ENCODE measurements around the gene CMTM8.

The CMTM8 gene

DNA sequence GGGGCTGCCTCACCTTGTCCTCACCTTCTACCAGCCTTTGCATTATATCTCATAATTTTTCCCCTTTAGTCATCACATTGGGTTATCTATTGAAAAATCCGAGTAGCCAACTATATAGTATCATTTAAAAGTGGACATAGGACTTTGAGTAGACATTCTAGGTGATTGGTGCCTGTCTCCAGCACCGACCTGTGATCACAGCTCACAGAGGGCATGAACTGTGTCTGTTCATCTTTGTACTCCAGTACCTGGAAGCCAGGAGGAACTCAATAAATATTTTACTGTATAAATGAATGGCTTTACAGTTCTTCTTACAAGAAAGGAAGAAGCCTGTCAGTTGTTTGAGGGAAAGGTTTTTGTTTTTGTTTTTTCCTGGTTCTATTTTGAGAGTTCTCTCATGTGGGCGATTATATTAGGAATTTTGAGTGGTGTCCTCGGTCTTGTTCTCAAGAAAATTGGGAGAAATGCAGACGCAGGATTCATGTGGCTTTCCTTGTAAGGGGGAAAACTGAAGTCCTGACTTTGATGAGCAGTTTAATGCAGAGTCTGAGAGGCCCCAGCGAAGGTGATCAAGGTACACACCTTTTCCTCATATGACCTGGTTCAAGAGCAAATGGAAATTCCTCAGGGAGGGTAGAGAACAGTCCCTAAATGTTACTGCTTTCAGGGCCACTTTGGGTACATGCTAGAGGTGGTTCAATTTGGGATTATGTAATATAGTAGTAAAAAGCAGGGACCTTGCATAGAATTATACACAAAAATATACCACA lies 46.1 kb downstream of the CMTM8 start:
- no peak overlapping the region for H3K9ac ChIP-seq (ENCODE audit: low read depth, low read length, poor library complexity)
- H3K27me3 ChIP-seq (ENCODE audit: control insufficient read depth in 3 of 3, insufficient read depth in 3 of 3, low read depth in 1 of 3, low read length in 3 of 3): no peaks in the 10 kb centered on the region
- WGBS, 2 donors (ENCODE audit: extremely low coverage in 2 of 2, insufficient read length in 2 of 2, insufficient replicate concordance in 1 of 2): no CpG with 5 or more reads among the region's 6 CpGs

DNA sequence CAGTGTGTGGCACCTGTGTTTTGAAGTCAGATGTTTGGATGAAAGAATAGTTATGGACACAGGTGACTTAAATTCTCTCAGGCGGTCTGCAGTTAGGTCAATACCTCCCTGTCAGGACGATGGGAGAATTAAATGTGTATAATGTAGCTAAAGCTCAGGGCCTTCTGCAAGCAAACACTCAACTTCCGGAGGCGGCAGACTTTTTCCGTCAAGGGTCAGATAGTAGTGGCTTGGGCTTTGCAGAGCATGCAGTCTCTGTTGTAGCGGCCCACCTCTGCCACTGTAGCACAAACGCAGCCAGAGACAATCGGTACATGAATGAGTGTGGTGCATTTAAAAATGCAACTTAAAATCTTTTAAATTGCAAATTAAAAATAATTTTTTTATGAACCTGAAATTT lies 47.4 kb downstream of the CMTM8 start:
- Histone ChIP-seq H2AK5ac (ENCODE audit: low read depth, low read length) (no peak overlapping the region), H3K14ac (ENCODE audit: low read length) (no peak overlapping the region), H3K4me3 (ENCODE audit: low read length in 2 of 2) (no peak overlapping the region), H3K4me1 (ENCODE audit: control insufficient read depth in 2 of 2, insufficient read depth in 1 of 2, low read depth in 1 of 2, low read length in 2 of 2) (no peaks in the 10 kb centered on the region), H3K36me3 (replicated peaks in 1 of 2; ENCODE audit: control insufficient read depth in 2 of 2, insufficient read depth in 2 of 2, low read length in 2 of 2) (no peaks in the 10 kb centered on the region), H3K4me2 (ENCODE audit: insufficient read depth, low read length, poor library complexity, severe bottlenecking) (no peak overlapping the region), H2BK5ac (ENCODE audit: low read length) (no peak overlapping the region), H2BK120ac (ENCODE audit: low read depth, low read length) (no peak overlapping the region), H4K91ac (ENCODE audit: low read depth, low read length, poor library complexity) (no peak overlapping the region), H3K79me1 (ENCODE audit: low read depth, low read length) (no peaks in the 10 kb centered on the region), H3K23ac (ENCODE audit: low read depth, low read length, poor library complexity) (no peak overlapping the region), H3K4ac (ENCODE audit: low read length) (no peak overlapping the region), H2BK15ac (ENCODE audit: low read length) (no peak overlapping the region), H2AFZ (ENCODE audit: low read length) (no peak overlapping the region), H4K8ac (ENCODE audit: low read depth, low read length) (no peak overlapping the region), H3K27ac (replicated peaks; ENCODE audit: low read length) (no peak overlapping the region), H3K9ac (ENCODE audit: low read depth, low read length, poor library complexity) (no peak overlapping the region), H2BK12ac (ENCODE audit: low read length) (no peak overlapping the region), H3K27me3 (ENCODE audit: control insufficient read depth in 3 of 3, insufficient read depth in 3 of 3, low read depth in 1 of 3, low read length in 3 of 3) (no peaks in the 10 kb centered on the region), H3K18ac (ENCODE audit: low read length) (no peak overlapping the region), H3K9me3 (replicated peaks in 1 of 2; ENCODE audit: control insufficient read depth in 2 of 2, insufficient read depth in 1 of 2, low read depth in 1 of 2, low read length in 2 of 2) (no peaks in the 10 kb centered on the region)
- no CpG with 5 or more reads among the region's 8 CpGs for WGBS, 2 donors (ENCODE audit: extremely low coverage in 2 of 2, insufficient read length in 2 of 2, insufficient replicate concordance in 1 of 2)
- DNase-seq (ENCODE audit: low spot score): no peak

More for the DNA sequence above, 46.1 kb downstream of the CMTM8 start:
- Histone ChIP-seq H2BK120ac (ENCODE audit: low read depth, low read length) (no peak overlapping the region), H2AFZ (ENCODE audit: low read length) (no peak overlapping the region), H4K8ac (ENCODE audit: low read depth, low read length) (no peak overlapping the region), H3K4ac (ENCODE audit: low read length) (no peak overlapping the region), H2AK5ac (ENCODE audit: low read depth, low read length) (no peak overlapping the region), H3K4me3 (ENCODE audit: low read length in 2 of 2) (no peak overlapping the region), H3K36me3 (replicated peaks in 1 of 2; ENCODE audit: control insufficient read depth in 2 of 2, insufficient read depth in 2 of 2, low read length in 2 of 2) (no peaks in the 10 kb centered on the region), H3K9me3 (replicated peaks in 1 of 2; ENCODE audit: control insufficient read depth in 2 of 2, insufficient read depth in 1 of 2, low read depth in 1 of 2, low read length in 2 of 2) (no peaks in the 10 kb centered on the region), H2BK5ac (ENCODE audit: low read length) (no peak overlapping the region), H2BK12ac (ENCODE audit: low read length) (no peak overlapping the region), H4K91ac (ENCODE audit: low read depth, low read length, poor library complexity) (no peak overlapping the region), H3K27ac (replicated peaks; ENCODE audit: low read length) (no peak overlapping the region), H3K4me1 (ENCODE audit: control insufficient read depth in 2 of 2, insufficient read depth in 1 of 2, low read depth in 1 of 2, low read length in 2 of 2) (no peaks in the 10 kb centered on the region), H3K79me1 (ENCODE audit: low read depth, low read length) (no peaks in the 10 kb centered on the region), H3K18ac (ENCODE audit: low read length) (no peak overlapping the region), H2BK15ac (ENCODE audit: low read length) (no peak overlapping the region), H3K14ac (ENCODE audit: low read length) (no peak overlapping the region), H3K4me2 (ENCODE audit: insufficient read depth, low read length, poor library complexity, severe bottlenecking) (no peak overlapping the region), H3K23ac (ENCODE audit: low read depth, low read length, poor library complexity) (no peak overlapping the region)
- no peak for DNase-seq (ENCODE audit: low spot score)

DNA sequence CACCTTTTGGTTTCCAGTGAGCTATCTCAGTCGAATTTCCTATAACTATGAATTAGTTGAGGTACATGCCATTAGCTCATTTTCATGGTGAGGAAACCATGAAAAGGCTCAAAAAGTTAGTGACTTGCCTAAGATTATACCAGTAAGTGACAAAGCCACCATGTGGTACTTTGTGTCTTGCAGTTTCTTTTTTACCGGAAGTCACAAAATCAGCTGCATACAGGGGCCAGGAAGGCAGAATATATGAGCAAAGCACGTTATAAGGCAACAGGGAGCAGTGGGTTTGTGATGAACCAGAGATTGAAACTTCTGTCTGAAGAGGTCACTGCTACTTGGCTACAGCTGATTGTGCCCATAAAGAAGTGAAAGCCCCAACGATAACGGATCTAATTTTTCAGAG lies 50.3 kb downstream of the CMTM8 start:
- H3K4ac ChIP-seq (ENCODE audit: low read length): no peak overlapping the region
- no peaks in the 10 kb centered on the region for H3K27me3 ChIP-seq (ENCODE audit: control insufficient read depth in 3 of 3, insufficient read depth in 3 of 3, low read depth in 1 of 3, low read length in 3 of 3)
- H4K8ac ChIP-seq (ENCODE audit: low read depth, low read length): no peak overlapping the region
- no peaks in the 10 kb centered on the region for H3K4me1 ChIP-seq (ENCODE audit: control insufficient read depth in 2 of 2, insufficient read depth in 1 of 2, low read depth in 1 of 2, low read length in 2 of 2)
- H2AFZ ChIP-seq (ENCODE audit: low read length): no peak overlapping the region
- no peak overlapping the region for H3K18ac ChIP-seq (ENCODE audit: low read length)
- H3K9me3 ChIP-seq (replicated peaks in 1 of 2; ENCODE audit: control insufficient read depth in 2 of 2, insufficient read depth in 1 of 2, low read depth in 1 of 2, low read length in 2 of 2): no peaks in the 10 kb centered on the region
- H4K91ac ChIP-seq (ENCODE audit: low read depth, low read length, poor library complexity): no peak overlapping the region
- no peak overlapping the region for H2BK5ac ChIP-seq (ENCODE audit: low read length)
- H3K4me3 ChIP-seq (ENCODE audit: low read length in 2 of 2): no peak overlapping the region
- no peak overlapping the region for H3K27ac ChIP-seq (replicated peaks; ENCODE audit: low read length)
- no peak for DNase-seq (ENCODE audit: low spot score)
- H3K36me3 ChIP-seq (replicated peaks in 1 of 2; ENCODE audit: control insufficient read depth in 2 of 2, insufficient read depth in 2 of 2, low read length in 2 of 2): no peaks in the 10 kb centered on the region
- H2BK12ac ChIP-seq (ENCODE audit: low read length): no peak overlapping the region
- H3K9ac ChIP-seq (ENCODE audit: low read depth, low read length, poor library complexity): no peak overlapping the region
- no peaks in the 10 kb centered on the region for H3K79me1 ChIP-seq (ENCODE audit: low read depth, low read length)
- H3K23ac ChIP-seq (ENCODE audit: low read depth, low read length, poor library complexity): no peak overlapping the region
- H2BK120ac ChIP-seq (ENCODE audit: low read depth, low read length): no peak overlapping the region
- H3K4me2 ChIP-seq (ENCODE audit: insufficient read depth, low read length, poor library complexity, severe bottlenecking): no peak overlapping the region
- no CpG with 5 or more reads among the region's 5 CpGs for WGBS, 2 donors (ENCODE audit: extremely low coverage in 2 of 2, insufficient read length in 2 of 2, insufficient replicate concordance in 1 of 2)
- no peak overlapping the region for H3K14ac ChIP-seq (ENCODE audit: low read length)
- no peak overlapping the region for H2AK5ac ChIP-seq (ENCODE audit: low read depth, low read length)
- no peak overlapping the region for H2BK15ac ChIP-seq (ENCODE audit: low read length)

DNA sequence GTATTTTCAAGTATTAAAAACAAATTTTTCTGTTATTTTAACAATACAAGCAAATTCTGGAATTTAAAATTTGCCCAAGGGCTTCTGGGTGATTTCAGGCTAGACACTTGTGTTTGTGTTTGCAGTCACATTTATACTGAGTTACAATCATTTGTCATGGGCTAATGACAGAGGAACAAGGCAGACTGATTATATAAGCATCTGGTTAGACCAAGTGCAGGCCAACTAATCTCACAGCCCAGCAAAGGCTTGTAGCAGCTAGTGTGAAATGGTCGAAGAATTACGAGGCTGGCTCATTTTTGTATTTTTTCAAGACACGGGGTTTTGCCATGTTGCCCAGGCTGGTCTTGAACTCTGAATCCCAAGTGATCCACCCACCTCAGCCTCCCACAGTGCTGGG lies 52.1 kb downstream of the CMTM8 start:
- no peak overlapping the region for H3K14ac ChIP-seq (ENCODE audit: low read length)
- DNase-seq (ENCODE audit: low spot score): no peak
- H3K9ac ChIP-seq (ENCODE audit: low read depth, low read length, poor library complexity): no peak overlapping the region
- H3K79me1 ChIP-seq (ENCODE audit: low read depth, low read length): no peaks in the 10 kb centered on the region
- no peaks in the 10 kb centered on the region for H3K36me3 ChIP-seq (replicated peaks in 1 of 2; ENCODE audit: control insufficient read depth in 2 of 2, insufficient read depth in 2 of 2, low read length in 2 of 2)
- H3K9me3 ChIP-seq (replicated peaks in 1 of 2; ENCODE audit: control insufficient read depth in 2 of 2, insufficient read depth in 1 of 2, low read depth in 1 of 2, low read length in 2 of 2): no peaks in the 10 kb centered on the region
- no peak overlapping the region for H2AK5ac ChIP-seq (ENCODE audit: low read depth, low read length)
- no peak overlapping the region for H3K4me2 ChIP-seq (ENCODE audit: insufficient read depth, low read length, poor library complexity, severe bottlenecking)
- H2BK15ac ChIP-seq (ENCODE audit: low read length): no peak overlapping the region
- H3K4me3 ChIP-seq (ENCODE audit: low read length in 2 of 2): no peak overlapping the region
- no peak overlapping the region for H3K4ac ChIP-seq (ENCODE audit: low read length)
- H4K91ac ChIP-seq (ENCODE audit: low read depth, low read length, poor library complexity): no peak overlapping the region
- WGBS, 2 donors (ENCODE audit: extremely low coverage in 2 of 2, insufficient read length in 2 of 2, insufficient replicate concordance in 1 of 2): no CpG with 5 or more reads among the region's 3 CpGs
- H4K8ac ChIP-seq (ENCODE audit: low read depth, low read length): no peak overlapping the region
- no peak overlapping the region for H2BK5ac ChIP-seq (ENCODE audit: low read length)
- no peak overlapping the region for H2BK12ac ChIP-seq (ENCODE audit: low read length)
- no peak overlapping the region for H3K23ac ChIP-seq (ENCODE audit: low read depth, low read length, poor library complexity)
- H3K27me3 ChIP-seq (ENCODE audit: control insufficient read depth in 3 of 3, insufficient read depth in 3 of 3, low read depth in 1 of 3, low read length in 3 of 3): no peaks in the 10 kb centered on the region
- H2AFZ ChIP-seq (ENCODE audit: low read length): no peak overlapping the region
- H3K27ac ChIP-seq (replicated peaks; ENCODE audit: low read length): no peak overlapping the region
- no peaks in the 10 kb centered on the region for H3K4me1 ChIP-seq (ENCODE audit: control insufficient read depth in 2 of 2, insufficient read depth in 1 of 2, low read depth in 1 of 2, low read length in 2 of 2)
- H2BK120ac ChIP-seq (ENCODE audit: low read depth, low read length): no peak overlapping the region
- no peak overlapping the region for H3K18ac ChIP-seq (ENCODE audit: low read length)
